Transverse colon (tissue), 4 donors: ENCODE data around the gene CT47C1.

Experiments
- EP300 ChIP-seq: sonication (generic); formaldehyde crosslinking; IDR thresholded peaks from one replicate; pipeline ENCODE4 v1.6.1; 2017; ENCODE audit warnings: antibody characterized with exemption, low read depth
- POLR2A ChIP-seq: fragments of 450-650 bp; IDR thresholded peaks from one replicate; pipeline ENCODE4 v1.6.1; 2016; ENCODE audit warnings: antibody characterized with exemption, mild to moderate bottlenecking, moderate library complexity
- POLR2AphosphoS5 ChIP-seq, 3 donors: sonication (generic); formaldehyde crosslinking; IDR thresholded peaks; one replicate each; pipeline ENCODE4 v1.6.1; 2016; ENCODE audit warnings: antibody characterized with exemption in 3 of 3
- TF ChIP-seq, protein P1 (sequence below), 5 experiments: fragments of 200-600 bp in 3 of 5; fragments of 450-650 bp in 2 of 5; sonication (generic) in 3 of 5; IDR thresholded peaks; 1 replicate in 2 of 5; 2 replicates in 3 of 5; pipeline ENCODE4 v1.5.1; 2016 to 2017; ENCODE audit warnings: antibody characterized with exemption in 5 of 5, inconsistent platforms in 3 of 5, mild to moderate bottlenecking in 2 of 5, moderate library complexity in 1 of 5

DNA sequence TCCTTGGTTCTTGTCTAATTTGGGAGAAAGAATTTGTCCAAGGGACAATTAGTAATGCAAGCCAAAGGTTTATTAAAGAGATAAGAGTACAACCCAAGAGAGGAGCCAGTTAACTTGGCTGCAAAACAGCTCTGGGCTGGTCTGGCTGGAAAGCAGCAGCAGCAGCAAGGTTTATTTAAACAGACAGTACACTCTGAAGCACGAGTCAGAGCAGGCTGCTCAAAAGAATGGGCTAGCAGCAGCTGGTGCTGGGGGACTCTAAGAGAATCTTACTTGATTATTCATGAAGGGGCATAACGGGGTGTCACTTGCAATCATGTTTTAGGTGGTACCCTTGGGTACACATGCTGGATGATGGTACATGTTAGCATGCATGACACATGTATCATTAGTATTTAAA, 17.1 kb upstream of the CT47C1 start:
- TF ChIP-seq, protein P1, sequence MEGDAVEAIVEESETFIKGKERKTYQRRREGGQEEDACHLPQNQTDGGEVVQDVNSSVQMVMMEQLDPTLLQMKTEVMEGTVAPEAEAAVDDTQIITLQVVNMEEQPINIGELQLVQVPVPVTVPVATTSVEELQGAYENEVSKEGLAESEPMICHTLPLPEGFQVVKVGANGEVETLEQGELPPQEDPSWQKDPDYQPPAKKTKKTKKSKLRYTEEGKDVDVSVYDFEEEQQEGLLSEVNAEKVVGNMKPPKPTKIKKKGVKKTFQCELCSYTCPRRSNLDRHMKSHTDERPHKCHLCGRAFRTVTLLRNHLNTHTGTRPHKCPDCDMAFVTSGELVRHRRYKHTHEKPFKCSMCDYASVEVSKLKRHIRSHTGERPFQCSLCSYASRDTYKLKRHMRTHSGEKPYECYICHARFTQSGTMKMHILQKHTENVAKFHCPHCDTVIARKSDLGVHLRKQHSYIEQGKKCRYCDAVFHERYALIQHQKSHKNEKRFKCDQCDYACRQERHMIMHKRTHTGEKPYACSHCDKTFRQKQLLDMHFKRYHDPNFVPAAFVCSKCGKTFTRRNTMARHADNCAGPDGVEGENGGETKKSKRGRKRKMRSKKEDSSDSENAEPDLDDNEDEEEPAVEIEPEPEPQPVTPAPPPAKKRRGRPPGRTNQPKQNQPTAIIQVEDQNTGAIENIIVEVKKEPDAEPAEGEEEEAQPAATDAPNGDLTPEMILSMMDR (IDR thresholded peaks at IDR 0.05): no peak
- no peak for TF ChIP-seq POLR2A
- no peak for TF ChIP-seq POLR2AphosphoS5 (IDR thresholded peaks at IDR 0.05)
- TF ChIP-seq EP300: no peak
